GM10266 (cell line): Measurements from ENCODE around the gene CTNS.

Experiments used
- DNase-seq: peaks from one replicate; pipeline ENCODE4 v3.0.0; 2012; ENCODE audit errors: extremely low spot score
- TF ChIP-seq, protein P1 (sequence below): IDR thresholded peaks from 2 replicates; pipeline ENCODE4 v1.5.1; 2012; ENCODE audit warnings: mild to moderate bottlenecking, low read depth; ENCODE audit not compliant: control insufficient read depth, insufficient read depth; ENCODE audit errors: missing control alignments

The CTNS gene

DNA sequence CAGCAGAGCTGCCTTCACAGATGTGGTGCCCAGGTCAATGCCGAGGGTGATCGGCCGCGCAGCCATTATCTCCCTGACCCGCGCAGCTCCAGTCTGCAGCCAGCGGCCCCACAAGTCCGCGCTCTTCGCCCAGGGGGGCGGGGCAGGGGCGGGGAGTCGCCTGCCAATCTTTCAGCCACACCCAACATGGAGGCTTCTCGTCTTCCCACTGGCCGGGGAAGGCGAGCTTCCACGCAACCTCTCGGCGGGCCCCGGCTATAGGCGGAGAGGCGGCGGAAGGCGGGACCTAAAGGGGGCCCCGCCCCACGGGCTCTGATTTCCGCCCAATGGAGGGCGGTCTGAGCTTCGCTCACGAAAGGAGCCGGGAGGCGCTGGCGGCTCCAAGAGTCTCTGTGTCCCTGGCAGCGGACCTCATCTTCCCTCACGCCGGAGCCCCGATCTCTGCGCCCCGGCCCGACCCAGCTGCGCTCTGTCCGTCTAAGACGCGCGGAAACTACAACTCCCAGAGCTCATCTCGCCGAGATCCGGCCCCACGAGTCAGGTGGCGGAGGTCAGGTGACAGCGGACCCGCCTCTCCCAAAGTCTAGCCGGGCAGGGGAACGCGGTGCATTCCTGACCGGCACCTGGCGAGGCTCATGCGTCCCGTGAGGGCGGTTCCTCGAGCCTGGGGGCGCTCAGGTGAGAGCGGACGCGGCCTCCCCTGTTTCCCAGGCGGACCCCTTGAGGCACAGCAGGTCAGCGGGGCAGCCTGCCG is at the start of gene CTNS, which contains the start of gene SHPK:
Gene CTNS (plus strand): TSS at position 607 of the 754 bp plus-strand sequence. CDS start 3,447 bp downstream, outside the sequence.
Gene SHPK (minus strand): TSS at position 97 of the 754 bp plus-strand sequence. CDS start 31 bp downstream, at position 66.
- DNase-seq: peak; percentile 99
- TF ChIP-seq, protein P1, sequence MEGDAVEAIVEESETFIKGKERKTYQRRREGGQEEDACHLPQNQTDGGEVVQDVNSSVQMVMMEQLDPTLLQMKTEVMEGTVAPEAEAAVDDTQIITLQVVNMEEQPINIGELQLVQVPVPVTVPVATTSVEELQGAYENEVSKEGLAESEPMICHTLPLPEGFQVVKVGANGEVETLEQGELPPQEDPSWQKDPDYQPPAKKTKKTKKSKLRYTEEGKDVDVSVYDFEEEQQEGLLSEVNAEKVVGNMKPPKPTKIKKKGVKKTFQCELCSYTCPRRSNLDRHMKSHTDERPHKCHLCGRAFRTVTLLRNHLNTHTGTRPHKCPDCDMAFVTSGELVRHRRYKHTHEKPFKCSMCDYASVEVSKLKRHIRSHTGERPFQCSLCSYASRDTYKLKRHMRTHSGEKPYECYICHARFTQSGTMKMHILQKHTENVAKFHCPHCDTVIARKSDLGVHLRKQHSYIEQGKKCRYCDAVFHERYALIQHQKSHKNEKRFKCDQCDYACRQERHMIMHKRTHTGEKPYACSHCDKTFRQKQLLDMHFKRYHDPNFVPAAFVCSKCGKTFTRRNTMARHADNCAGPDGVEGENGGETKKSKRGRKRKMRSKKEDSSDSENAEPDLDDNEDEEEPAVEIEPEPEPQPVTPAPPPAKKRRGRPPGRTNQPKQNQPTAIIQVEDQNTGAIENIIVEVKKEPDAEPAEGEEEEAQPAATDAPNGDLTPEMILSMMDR: no peak

DNA sequence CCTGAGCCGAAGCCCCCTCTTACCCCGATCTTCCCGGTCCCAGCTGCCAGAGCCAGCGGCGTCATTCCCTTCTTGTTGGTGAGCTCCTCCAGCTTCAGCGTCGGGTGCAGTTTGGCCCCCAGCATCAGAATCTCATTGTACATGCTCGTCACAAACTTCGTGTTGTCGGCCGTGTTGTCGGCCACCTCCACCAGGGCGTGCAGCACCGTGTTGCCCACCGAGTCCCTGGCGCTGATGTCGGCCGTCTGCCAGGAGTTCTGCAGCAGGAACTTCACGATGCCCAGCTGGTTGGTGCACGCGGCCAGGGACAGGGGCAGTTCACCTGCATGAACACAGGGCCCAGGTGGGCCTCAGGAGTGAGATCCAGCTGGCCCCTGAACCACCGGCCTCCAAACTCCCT is 46.8 kb upstream of the CTNS start:
- DNase-seq: no peak
- TF ChIP-seq, protein P1: no peak

DNA sequence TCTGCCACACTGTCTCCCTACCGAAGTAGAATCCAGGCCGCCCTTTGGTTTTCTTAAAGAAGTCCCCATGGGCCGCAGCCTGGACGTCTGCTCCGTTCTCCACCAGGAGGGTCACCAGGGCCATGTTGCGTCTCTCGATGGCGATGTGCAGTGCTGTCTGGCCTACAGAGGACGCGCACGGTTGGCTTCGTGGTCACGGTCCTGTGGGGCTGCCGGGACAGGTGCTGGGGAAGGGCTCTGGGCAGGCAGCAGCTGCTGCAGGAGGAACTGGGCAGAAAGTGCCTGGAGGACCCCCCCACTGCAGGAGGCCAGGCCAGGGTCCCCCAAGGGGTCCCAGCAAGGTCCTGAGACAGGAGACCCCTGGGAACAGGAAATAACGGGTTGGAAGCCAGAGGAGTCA is 46.3 kb upstream of the CTNS start:
- TF ChIP-seq, protein P1: no peak
- no peak for DNase-seq

DNA sequence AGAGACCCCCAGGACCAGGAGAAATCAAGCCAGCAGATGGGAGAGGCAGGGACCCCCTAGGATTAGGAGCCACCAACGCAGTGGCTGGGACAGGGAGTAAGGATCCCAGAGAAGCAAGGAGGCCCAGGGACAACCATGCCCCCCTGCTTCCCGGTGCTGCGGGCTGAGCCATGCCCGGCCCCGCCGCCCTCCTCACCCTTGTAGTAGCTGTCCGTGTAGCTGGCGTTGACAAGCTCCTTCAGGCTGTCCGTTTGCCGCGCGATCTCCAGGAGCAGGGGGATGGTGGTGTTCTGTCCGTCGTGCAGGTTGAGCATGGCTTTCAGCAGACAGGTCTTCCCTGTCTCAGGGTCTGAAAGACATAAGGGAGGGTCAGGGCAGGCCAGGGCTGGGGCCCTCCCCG is 45.8 kb upstream of the CTNS start:
- no peak for DNase-seq
- TF ChIP-seq, protein P1: no peak

DNA sequence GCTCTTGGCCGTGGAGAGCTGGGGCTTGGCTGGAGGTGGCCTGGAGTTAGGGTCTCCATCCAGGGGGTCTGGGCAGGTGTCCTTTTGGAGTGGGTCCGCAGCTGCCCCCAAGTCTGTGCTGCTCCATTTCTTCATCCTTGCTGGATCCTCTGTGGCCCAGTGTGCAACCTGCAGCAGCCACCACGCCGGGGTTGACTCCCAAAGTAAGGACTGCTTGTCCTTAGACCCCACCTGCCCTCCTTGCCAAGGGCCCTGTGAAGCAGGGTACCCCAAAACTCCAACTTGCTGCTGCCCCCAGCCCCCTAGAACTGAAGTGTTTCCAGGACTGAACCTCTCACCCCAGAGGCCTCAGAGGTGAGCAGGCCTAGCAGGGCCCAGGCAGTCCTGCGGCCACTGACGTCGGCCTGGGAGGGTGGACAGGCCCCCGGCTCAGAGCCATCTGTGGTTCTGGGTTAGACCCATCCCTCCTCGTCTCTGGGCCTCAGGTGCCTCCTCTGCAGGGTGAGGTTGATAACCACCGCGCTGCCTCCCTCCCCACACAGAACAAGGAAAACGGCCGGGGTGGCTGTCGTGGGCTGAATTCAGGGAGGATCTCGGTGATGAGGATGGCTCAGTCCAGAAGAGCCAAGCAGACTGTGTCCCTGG is 44.2 kb upstream of the CTNS start:
- DNase-seq: no peak
- TF ChIP-seq, protein P1: no peak

DNA sequence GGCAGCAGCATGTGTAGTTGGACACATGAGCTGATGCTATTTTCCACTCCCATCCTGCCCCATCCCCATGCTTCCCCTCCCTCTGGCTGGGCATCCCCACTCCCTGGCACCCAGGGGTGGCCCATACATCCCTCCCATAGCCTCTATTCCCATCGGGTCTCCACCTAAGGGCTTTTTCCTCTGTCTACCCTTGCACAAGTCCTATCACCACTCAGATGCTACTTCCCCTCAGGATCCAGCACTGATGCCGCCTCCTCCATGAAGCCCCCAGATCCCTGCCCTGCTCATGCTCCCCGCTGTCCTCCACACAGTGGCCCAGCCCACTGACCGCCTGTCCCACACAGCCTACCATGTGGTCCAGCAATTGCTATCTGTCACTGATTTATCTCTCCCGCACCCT is 43.2 kb upstream of the CTNS start:
- TF ChIP-seq, protein P1: no peak
- DNase-seq: no peak
